GM18868 (cell line): ENCODE results near the gene LPAR1.

Experiments
- ATAC-seq: cut with Tn5 transposase; IDR thresholded peaks from one replicate; pipeline ENCODE4 v1.9.1; 2021; ENCODE audit warnings: mild to moderate bottlenecking, moderate library complexity; ENCODE audit not compliant: unreplicated experiment

The LPAR1 gene

DNA sequence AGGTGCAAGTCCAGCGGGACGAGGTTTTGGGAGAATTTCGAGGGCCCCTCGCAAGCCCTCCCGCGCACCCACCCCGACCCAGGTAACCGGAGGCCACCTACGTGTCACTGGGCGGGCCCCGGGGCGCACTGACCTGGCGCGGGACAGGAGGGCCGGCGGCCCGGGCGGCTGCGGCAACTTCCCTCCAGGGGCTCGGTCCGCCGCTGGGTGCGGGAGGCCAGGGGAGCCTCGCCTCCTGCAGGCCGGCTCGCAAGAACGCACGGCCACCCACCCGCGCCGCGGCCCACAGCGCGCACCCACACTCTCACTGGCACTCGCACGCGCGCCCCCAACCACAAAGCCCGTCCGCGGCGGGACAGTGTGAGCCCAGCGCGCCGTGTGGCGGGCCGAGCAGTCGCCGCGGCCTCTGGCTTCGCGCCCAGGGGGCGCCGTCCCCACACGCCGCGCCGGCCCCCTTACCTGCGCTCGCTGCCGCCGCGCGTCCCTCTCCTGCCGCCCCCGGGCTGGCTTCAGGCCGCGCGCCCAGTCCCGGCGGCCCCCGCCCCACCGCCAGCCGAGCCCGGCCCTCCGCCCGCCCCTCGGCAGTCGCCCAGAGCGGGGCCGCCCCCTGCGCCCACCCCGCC is 451 bp downstream of the LPAR1 start:
- ATAC-seq: peak; percentile 81

DNA sequence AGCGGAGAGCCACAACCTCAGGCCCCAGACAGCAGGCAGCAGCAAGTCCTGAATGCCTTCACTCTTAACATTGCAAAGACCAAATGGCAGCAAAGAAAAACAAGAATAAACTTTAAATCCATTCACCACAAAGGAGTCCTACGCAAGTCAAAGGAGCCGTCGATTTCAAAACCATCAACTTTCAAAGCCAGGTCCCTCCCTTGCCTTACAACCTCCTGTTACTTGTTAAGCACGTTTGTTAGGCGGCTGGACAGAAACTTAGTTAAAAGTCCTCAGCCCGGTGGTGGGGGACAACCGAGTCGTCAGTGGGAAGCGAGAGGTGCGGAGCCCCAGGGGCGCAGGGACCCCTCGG is 938 bp downstream of the LPAR1 start:
- ATAC-seq: no peak

GRCh38 chr9:111036946-111037345 is 1.3 kb downstream of the LPAR1 start:
- ATAC-seq: no peak

DNA sequence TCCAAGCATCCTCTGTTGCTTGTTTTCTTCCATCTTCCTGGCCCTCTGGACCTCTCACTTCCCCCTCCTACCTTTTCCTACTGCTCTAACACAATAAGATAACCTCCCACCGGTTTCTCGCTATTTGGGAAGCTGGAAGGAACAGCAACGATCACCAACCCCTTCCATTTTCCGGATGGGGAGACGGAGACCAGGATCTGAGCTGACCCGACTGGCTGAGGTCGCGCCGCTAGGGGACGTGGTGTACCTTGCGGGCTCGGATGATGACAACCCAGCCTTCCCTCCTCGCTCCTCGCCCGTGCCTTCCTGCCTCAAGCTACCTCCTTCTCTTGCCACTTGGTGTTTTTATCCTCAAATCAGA is 1.9 kb downstream of the LPAR1 start:
- no peak for ATAC-seq

- no peak for ATAC-seq
Measured at GRCh38 chr9:111035543-111036428, 2.5 kb downstream of the LPAR1 start.

- ATAC-seq: no peak
Measured at GRCh38 chr9:111034898-111035539, 3.3 kb downstream of the LPAR1 start.

DNA sequence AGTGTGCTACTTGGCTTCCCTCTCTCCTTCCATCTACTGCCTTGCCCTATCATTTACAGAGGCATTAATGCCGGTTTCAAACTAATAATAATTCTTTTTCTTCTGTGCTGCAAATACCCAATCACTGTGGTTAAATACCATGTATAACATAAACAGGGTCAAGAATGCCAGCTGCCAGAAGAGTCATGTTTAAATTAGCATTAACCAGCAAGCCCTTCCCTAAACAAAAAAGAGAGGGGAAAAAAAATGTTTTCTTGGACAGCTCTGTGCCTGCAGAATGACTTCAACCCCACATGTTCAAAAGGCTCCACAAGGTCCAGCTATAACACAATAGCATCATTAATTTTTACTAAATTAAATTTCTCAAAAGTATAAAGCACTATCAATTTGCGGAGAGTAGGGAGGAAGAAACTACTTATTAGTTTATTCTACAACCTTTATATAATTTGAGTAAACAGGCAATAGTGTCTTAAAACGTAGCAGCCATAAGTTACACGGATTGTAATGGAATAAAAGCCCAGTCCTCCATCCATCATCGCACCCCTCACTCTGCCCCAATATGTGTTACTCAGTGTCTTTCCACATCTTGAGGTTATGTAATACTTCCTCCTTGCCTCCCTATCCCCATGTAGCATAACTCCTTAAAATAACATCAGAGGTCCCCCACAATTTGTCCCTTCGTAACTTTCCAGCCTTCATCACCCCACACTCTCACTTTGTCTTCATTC is 3.9 kb downstream of the LPAR1 start:
- ATAC-seq: no peak

- no peak for ATAC-seq
Measured at GRCh38 chr9:111030492-111030891, 7.8 kb downstream of the LPAR1 start.

DNA sequence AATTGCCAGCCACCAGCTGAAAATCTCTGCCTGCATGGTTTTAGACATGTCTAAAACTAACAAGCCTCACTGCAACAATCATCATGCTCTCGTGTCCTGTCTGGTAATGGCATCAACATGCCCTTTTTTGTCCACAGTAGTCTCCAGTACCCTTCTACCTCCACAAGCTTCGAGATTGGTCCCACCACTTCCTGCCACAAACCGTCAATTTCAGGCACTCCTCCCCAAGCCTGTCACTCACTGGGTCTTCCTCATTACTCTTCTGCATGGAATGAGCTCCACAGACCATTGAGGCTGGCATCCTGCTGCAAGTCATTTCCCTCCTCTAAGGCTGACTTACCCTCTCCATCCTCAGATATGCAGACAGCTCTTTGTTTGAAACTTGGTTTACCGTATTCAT is 9.0 kb downstream of the LPAR1 start:
- no peak for ATAC-seq

GRCh38 chr9:111027798-111028197 is 10.5 kb downstream of the LPAR1 start:
- no peak for ATAC-seq

DNA sequence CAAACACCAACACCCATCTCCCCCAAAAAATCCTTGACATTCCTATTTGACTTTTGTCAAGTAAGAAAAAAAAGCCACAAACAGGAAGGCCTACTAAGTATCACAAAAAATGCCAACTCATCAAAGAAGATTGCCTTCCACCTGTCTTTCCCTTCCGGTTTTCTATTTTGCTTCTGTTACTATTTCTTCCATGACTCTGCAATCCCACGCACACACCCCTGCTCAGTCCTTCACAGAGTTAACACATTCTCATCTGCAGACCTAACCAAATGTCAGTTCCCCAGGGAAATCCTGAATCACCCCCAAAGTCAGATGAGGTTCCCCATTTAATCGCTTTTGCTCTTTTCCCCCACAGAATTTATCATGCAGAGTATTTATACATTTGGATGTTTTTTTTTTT is 15.1 kb downstream of the LPAR1 start:
- ATAC-seq: no peak

GRCh38 chr9:111020594-111020993 is 17.7 kb downstream of the LPAR1 start:
- ATAC-seq: no peak

DNA sequence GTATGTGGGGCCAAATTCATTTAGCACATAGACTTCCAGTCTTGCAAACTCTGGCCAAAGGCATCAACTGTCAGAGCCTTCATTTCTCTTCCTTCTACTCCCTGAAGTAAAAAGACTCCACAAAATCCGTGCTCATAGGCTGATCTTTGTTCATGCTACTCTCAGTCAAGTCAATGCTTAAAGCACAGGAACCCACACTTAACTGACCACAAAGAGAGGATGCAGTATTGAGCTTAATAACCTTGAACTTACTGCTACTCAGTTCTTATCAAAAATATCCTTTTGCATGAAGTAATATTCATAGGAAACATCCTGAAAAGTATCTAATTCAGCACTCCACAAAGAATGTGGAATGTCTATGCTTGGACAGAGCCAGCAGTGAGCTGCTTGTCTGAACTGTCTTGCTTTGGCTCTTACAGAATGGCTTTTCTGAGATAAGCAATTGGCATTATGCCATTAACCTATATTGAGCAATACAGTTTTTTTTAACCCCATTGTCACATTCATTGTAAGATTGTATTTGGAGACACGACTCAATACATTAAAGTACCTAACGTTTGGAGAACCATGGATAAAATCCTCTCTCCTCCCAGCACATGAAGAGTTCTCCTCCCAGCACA is 21.7 kb downstream of the LPAR1 start:
- ATAC-seq: no peak

GRCh38 chr9:111016016-111016415 is 22.3 kb downstream of the LPAR1 start:
- no peak for ATAC-seq

GRCh38 chr9:111013707-111014106 is 24.6 kb downstream of the LPAR1 start:
- no peak for ATAC-seq

DNA sequence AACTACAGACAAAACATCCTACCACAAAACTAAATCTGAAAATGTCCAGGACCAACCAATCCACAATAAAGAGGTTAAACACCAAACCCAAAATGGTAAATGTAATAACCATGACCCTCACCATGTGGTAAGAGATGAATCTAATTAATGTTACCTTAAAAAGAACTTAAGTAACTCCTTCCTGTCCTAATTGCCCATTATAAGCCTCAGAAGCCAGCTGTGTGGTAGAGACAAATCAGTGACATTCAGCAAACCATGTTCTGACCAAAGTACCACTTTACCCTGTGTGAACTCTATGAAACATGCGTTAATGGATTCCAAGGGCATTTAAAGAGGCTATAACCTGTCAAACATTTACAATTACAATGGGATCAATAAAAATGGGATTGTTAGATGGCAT is 25.0 kb downstream of the LPAR1 start:
- ATAC-seq: no peak

DNA sequence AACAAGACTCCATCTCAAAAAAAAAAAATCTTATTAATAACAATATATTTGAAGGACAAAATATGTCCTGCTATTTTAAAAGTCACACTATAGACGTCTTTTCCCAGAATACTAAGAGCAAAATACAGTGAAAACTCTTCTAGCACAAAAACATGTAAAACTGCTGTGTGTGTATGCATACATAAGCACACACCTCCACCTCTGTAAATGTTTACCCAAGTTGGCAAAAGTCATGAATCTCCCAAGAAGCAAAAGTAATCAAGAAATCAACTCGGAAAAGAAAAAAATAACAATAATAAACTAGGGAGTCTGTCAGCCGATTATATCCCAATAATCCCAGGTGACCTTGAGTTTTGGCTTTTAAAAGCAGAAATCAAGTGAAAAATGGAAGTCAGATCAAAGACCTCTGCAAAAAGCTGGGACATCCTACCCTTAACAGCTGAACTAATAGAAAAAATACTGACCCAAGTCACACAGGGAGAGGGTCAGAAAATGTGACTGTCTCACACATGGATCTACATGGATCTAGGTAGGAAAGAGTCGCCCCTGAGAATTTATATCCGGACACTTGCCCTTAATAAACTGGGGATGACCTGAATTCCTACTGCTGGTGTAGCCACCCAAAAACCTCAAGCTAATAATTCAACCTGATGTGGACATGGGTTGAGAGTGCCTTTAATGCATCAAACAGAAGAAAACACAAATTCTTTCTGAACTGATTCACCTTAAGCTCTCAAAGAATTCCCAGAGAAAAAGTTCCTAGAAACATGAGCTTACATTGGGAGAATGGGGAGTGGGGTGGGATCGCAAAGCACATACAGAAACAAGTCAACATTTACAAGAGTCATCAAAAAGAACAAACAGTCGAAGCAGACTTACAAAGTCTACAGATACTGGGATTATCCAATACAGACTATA is 29.9 kb downstream of the LPAR1 start:
- ATAC-seq: no peak

GRCh38 chr9:111005746-111006470 is 32.4 kb downstream of the LPAR1 start:
- ATAC-seq: no peak

DNA sequence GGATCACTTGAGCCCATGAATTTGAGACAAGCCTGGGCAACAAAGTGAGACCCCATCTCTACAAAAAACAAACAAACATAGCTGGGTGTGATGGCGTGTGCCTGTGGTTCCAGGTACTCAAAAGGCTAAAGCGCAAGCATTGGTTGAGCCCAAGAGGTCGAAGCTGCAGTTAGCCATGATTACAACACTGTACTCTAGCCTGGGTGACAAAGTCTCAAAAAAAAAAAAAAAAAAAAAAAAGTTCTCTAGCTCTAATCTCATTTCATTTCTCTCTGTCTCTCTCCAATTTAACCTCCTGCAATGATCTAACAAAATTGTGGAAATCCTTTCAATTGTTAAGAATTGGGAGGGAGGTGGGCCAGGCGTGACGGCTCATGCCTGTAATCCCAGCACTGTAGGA is 33.3 kb downstream of the LPAR1 start:
- ATAC-seq: no peak
